DOHH2 (cell line): Measurements from ENCODE around the gene MPDZ.

Experiments
- H3F3A ChIP-seq: fragments of 200-600 bp; sonication (generic), shearing (Covaris generic); 2 replicates; pipeline ENCODE4 v1.6.0; 2016; ENCODE audit warnings: antibody characterized with exemption, mild to moderate bottlenecking; ENCODE audit not compliant: control insufficient read depth, insufficient read depth
- H3K27ac ChIP-seq: fragments of 200-600 bp; sonication (generic); 2 replicates; pipeline ENCODE4 v1.5.1; 2014; ENCODE audit warnings: low read depth, mild to moderate bottlenecking, low read length, moderate library complexity
- H3K27me3 ChIP-seq: fragments of 200-600 bp; sonication (generic); 2 replicates; pipeline ENCODE4 v1.6.1; 2014; ENCODE audit warnings: mild to moderate bottlenecking, low read length, mixed read lengths; ENCODE audit not compliant: control insufficient read depth
- H3K36me3 ChIP-seq: fragments of 200-600 bp; sonication (generic); 2 replicates; pipeline ENCODE4 v1.6.1; 2014; ENCODE audit warnings: mild to moderate bottlenecking, low read length, moderate library complexity, mixed read lengths; ENCODE audit not compliant: control insufficient read depth
- H3K4me1 ChIP-seq: fragments of 200-600 bp; sonication (generic); 2 replicates; pipeline ENCODE4 v1.6.1; 2014; ENCODE audit warnings: mild to moderate bottlenecking, low read length, mixed read lengths; ENCODE audit not compliant: control insufficient read depth
- H3K4me2 ChIP-seq: fragments of 200-600 bp; sonication (generic); 2 replicates; pipeline ENCODE4 v1.6.0; 2014; ENCODE audit warnings: mild to moderate bottlenecking, low read length, moderate library complexity
- H3K4me3 ChIP-seq: fragments of 200-600 bp; sonication (generic); 2 replicates; pipeline ENCODE4 v1.5.1; 2014; ENCODE audit warnings: mild to moderate bottlenecking, low read length, mixed read lengths
- H3K79me2 ChIP-seq: fragments of 200-600 bp; sonication (generic); 2 replicates; pipeline ENCODE4 v1.6.1; 2014; ENCODE audit warnings: mild to moderate bottlenecking, low read length, mixed read lengths; ENCODE audit not compliant: control insufficient read depth
- H3K9me2 ChIP-seq: fragments of 200-600 bp; sonication (generic); replicated peaks from 2 replicates; pipeline ENCODE4 v1.6.1; 2014; ENCODE audit warnings: mild to moderate bottlenecking, low read length, mixed read lengths; ENCODE audit not compliant: control insufficient read depth
- H3K9me3 ChIP-seq: fragments of 200-600 bp; sonication (generic); 2 replicates; pipeline ENCODE4 v1.6.1; 2014; ENCODE audit warnings: antibody characterized with exemption, low read length, mixed read lengths; ENCODE audit not compliant: control insufficient read depth, insufficient read depth
- H4K20me1 ChIP-seq: fragments of 200-600 bp; sonication (generic); 2 replicates; pipeline ENCODE4 v1.6.0; 2014; ENCODE audit warnings: low read depth, mild to moderate bottlenecking, antibody characterized with exemption, low read length, moderate library complexity; ENCODE audit not compliant: control insufficient read depth, insufficient read depth
- CTCF ChIP-seq: fragments of 200-600 bp; sonication (generic); IDR thresholded peaks from one replicate; pipeline ENCODE4 v1.5.1; 2014; ENCODE audit warnings: antibody characterized with exemption, mild to moderate bottlenecking, low read depth, low read length; ENCODE audit not compliant: poor library complexity, severe bottlenecking
- EZH2phosphoT487 ChIP-seq: fragments of 200-600 bp; sonication (generic); IDR thresholded peaks from 2 replicates; pipeline ENCODE4 v1.6.1; 2017; ENCODE audit warnings: borderline replicate concordance, mild to moderate bottlenecking, antibody characterized with exemption, low read length, moderate library complexity, mixed read lengths

The MPDZ gene

GRCh38 chr9:13268469-13268868, 11.0 kb downstream of the MPDZ start:
- Histone ChIP-seq H4K20me1 (no peaks in the 10 kb centered on the region), H3K4me2 (no peak overlapping the region), H3F3A (no peaks in the 10 kb centered on the region), H3K79me2 (no peaks in the 10 kb centered on the region), H3K9me3 (no peaks in the 10 kb centered on the region), H3K4me3 (no peak overlapping the region), H3K9me2 (no peaks in the 10 kb centered on the region), H3K27ac (no peak overlapping the region), H3K4me1 (no peaks in the 10 kb centered on the region), H3K36me3 (no peaks in the 10 kb centered on the region), H3K27me3 (no peaks in the 10 kb centered on the region)
- TF ChIP-seq CTCF, result no peak
- TF ChIP-seq EZH2phosphoT487, result no peak

GRCh38 chr9:13267743-13268142, 11.7 kb downstream of the MPDZ start:
- TF ChIP-seq EZH2phosphoT487 (no peak), CTCF (no peak)
- no peak overlapping the region for H3K27ac ChIP-seq
- no peaks in the 10 kb centered on the region for H3K79me2 ChIP-seq
- no peaks in the 10 kb centered on the region for H3F3A ChIP-seq
- H3K27me3 ChIP-seq, result no peaks in the 10 kb centered on the region
- H3K4me3 ChIP-seq, result no peak overlapping the region
- no peaks in the 10 kb centered on the region for H3K4me1 ChIP-seq
- H3K36me3 ChIP-seq, result no peaks in the 10 kb centered on the region
- H3K9me3 ChIP-seq, result no peaks in the 10 kb centered on the region
- H3K9me2 ChIP-seq, result no peaks in the 10 kb centered on the region
- H3K4me2 ChIP-seq, result no peak overlapping the region
- H4K20me1 ChIP-seq, result no peaks in the 10 kb centered on the region

GRCh38 chr9:13266167-13266566, 13.3 kb downstream of the MPDZ start:
- no peaks in the 10 kb centered on the region for H3K9me3 ChIP-seq
- no peaks in the 10 kb centered on the region for H3F3A ChIP-seq
- H3K4me1 ChIP-seq, result no peaks in the 10 kb centered on the region
- no peaks in the 10 kb centered on the region for H3K27me3 ChIP-seq
- no peaks in the 10 kb centered on the region for H4K20me1 ChIP-seq
- no peaks in the 10 kb centered on the region for H3K36me3 ChIP-seq
- H3K79me2 ChIP-seq, result no peaks in the 10 kb centered on the region
- no peak for TF ChIP-seq EZH2phosphoT487
- TF ChIP-seq CTCF, result no peak
- H3K4me2 ChIP-seq, result no peak overlapping the region
- H3K27ac ChIP-seq, result no peak overlapping the region
- no peaks in the 10 kb centered on the region for H3K9me2 ChIP-seq
- H3K4me3 ChIP-seq, result no peak overlapping the region

- no peaks in the 10 kb centered on the region for H3F3A ChIP-seq
- no peak overlapping the region for H3K4me2 ChIP-seq
- no peaks in the 10 kb centered on the region for H3K36me3 ChIP-seq
- no peaks in the 10 kb centered on the region for H3K9me2 ChIP-seq
- H3K4me3 ChIP-seq, result no peak overlapping the region
- TF ChIP-seq EZH2phosphoT487, result no peak
- TF ChIP-seq CTCF, result no peak
- no peaks in the 10 kb centered on the region for H3K27me3 ChIP-seq
- no peaks in the 10 kb centered on the region for H3K79me2 ChIP-seq
- H3K9me3 ChIP-seq, result no peaks in the 10 kb centered on the region
- no peaks in the 10 kb centered on the region for H3K4me1 ChIP-seq
- H4K20me1 ChIP-seq, result no peaks in the 10 kb centered on the region
- H3K27ac ChIP-seq, result no peak overlapping the region
Observed at GRCh38 chr9:13264788-13265187, 14.7 kb downstream of the MPDZ start.
